Stomach (tissue), 9 donors: ENCODE results near the gene RAB4A. TPM values are rescaled to one million over a fixed set of nuclear protein-coding genes. Genes with fewer than 3 reads are reported as not detected.
A peak's percentile ranks its signal among the peaks of the same experiment; 100 is the strongest.

ENCODE experiments used
- DNase-seq, 2 donors: peaks; one replicate each; pipeline versions ENCODE4 v3.0.0 to v3.0.0-alpha.2; 2013 to 2019
- H3K27ac ChIP-seq, 5 donors: fragments of 200-600 bp in 4 of 5; sonication (generic) in 4 of 5; one replicate each; pipeline ENCODE4 v1.5.1; 2013 to 2019; ENCODE audit warnings: mild to moderate bottlenecking in 1 of 5, moderate library complexity in 1 of 5
- H3K27me3 ChIP-seq, 3 donors: fragments of 200-600 bp; sonication (generic); one replicate each; pipeline ENCODE4 v1.5.1; 2017 to 2019; ENCODE audit warnings: mixed run types in 1 of 3
- H3K36me3 ChIP-seq, 4 donors: fragments of 200-600 bp; sonication (generic); 1 replicate in 3 of 4; 2 replicates in 1 of 4; pipeline ENCODE4 v1.5.1; 2016 to 2019
- H3K4me1 ChIP-seq, 4 donors: fragments of 200-600 bp; sonication (generic); one replicate each; pipeline ENCODE4 v1.5.1; 2016 to 2019
- H3K4me3 ChIP-seq, 4 donors: fragments of 200-600 bp; sonication (generic) in 3 of 4; one replicate each; pipeline ENCODE4 v1.5.1; 2016 to 2019; ENCODE audit warnings: mild to moderate bottlenecking in 1 of 4
- H3K9me3 ChIP-seq, 4 donors: fragments of 200-600 bp; sonication (generic); one replicate each; pipeline ENCODE4 v1.5.1; 2016 to 2019
- EP300 ChIP-seq: sonication (generic); formaldehyde crosslinking; IDR thresholded peaks from one replicate; pipeline ENCODE4 v1.6.1; 2017; ENCODE audit warnings: antibody characterized with exemption
- POLR2A ChIP-seq, 4 donors: fragments of 450-650 bp; IDR thresholded peaks; one replicate each; pipeline ENCODE4 v1.6.1; 2016; ENCODE audit warnings: antibody characterized with exemption in 4 of 4, control low read depth in 2 of 4, mild to moderate bottlenecking in 1 of 4, moderate library complexity in 1 of 4
- POLR2AphosphoS5 ChIP-seq, 3 donors: sonication (generic); formaldehyde crosslinking; IDR thresholded peaks; one replicate each; pipeline ENCODE4 v1.6.1; 2016; ENCODE audit warnings: antibody characterized with exemption in 3 of 3
- WGBS, 5 donors: extraction: QIAGEN DNeasy Blood & Tissue Kit in 3 of 5; methylation state at CpG; one replicate each; pipeline versions ENCODE4 v1.1.5 to v1.1.7; 2013 to 2018; 5-methylcytosine and 5-hydroxymethylcytosine counted together
- intact Hi-C: fragments of 100-400 bp; cut with DNase I; formaldehyde crosslinking; loops from one replicate; pipeline ENCODE4 v1.15.1; 2023; ENCODE audit warnings: low total_unique reads
- polyA plus RNA-seq, 3 donors: library from polyadenylated mRNA; stranded (reverse); fragments of 200-250 nt; gene quantifications; one replicate each; pipeline ENCODE4 v1.2.3, GENCODE V29; 2013
- total RNA-seq, 5 donors: library from RNA; depleted of rRNA; stranded (reverse); fragments of >200 nt; gene quantifications; one replicate each; pipeline versions ENCODE4 v1.1.0 to v1.2.3, GENCODE V29; 2014 to 2016
- TF ChIP-seq, protein P1 (sequence below), 7 experiments: fragments of 450-650 bp in 4 of 7; fragments of 200-600 bp in 3 of 7; sonication (generic) in 3 of 7; IDR thresholded peaks; one replicate each; pipeline ENCODE4 v1.5.1; 2016 to 2019; ENCODE audit warnings: antibody characterized with exemption in 7 of 7, control low read depth in 2 of 7, mild to moderate bottlenecking in 1 of 7
- donor health status: healthy with polysubstance abuse.
- donor health status: Bipolar disorder and iron deficiency.
- donor health status: healthy.

The RAB4A gene
- total and polyA plus RNA-seq, 8 donors = 24.1 to 277 (median 46.8) TPM

DNA sequence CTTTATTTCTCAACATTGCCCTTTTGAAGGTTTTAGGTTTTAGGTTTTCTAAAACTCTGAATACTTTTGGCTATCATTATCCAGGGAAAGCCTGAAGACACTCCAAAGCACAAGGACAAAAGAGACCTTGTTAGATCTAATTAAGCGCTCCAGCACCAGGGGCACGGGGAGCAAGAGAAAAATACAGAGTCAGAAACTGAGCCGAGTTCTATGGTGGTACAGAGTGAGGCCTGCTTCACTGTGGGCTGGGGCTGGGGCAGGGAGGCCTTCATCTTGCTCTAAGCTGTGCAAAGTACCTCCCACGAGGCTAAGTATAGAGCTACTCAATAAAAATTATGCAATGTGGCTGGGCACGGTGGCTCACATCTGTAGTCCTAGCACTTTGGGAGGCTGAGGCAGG, 19.7 kb upstream of the RAB4A start:
- TF ChIP-seq POLR2A (IDR thresholded peaks at IDR 0.05) (no peak), EP300 (no peak), POLR2AphosphoS5 (IDR thresholded peaks at IDR 0.05) (no peak)
- TF ChIP-seq, protein P1, sequence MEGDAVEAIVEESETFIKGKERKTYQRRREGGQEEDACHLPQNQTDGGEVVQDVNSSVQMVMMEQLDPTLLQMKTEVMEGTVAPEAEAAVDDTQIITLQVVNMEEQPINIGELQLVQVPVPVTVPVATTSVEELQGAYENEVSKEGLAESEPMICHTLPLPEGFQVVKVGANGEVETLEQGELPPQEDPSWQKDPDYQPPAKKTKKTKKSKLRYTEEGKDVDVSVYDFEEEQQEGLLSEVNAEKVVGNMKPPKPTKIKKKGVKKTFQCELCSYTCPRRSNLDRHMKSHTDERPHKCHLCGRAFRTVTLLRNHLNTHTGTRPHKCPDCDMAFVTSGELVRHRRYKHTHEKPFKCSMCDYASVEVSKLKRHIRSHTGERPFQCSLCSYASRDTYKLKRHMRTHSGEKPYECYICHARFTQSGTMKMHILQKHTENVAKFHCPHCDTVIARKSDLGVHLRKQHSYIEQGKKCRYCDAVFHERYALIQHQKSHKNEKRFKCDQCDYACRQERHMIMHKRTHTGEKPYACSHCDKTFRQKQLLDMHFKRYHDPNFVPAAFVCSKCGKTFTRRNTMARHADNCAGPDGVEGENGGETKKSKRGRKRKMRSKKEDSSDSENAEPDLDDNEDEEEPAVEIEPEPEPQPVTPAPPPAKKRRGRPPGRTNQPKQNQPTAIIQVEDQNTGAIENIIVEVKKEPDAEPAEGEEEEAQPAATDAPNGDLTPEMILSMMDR (IDR thresholded peaks at IDR 0.05) = no peak
- Histone ChIP-seq H3K27ac (no peak overlapping the region), H3K9me3 (no peaks in the 10 kb centered on the region), H3K4me3 (no peak overlapping the region), H3K27me3 (no peaks in the 10 kb centered on the region), H3K4me1 (peaks cover 0 to 21% (median 4%) of the 10 kb centered on the region in 4 donors), H3K36me3 (no peaks in the 10 kb centered on the region)
- WGBS, 5 donors = 86 to 92% (median 88%) methylated on average over 5 of the region's 5 CpGs
- DNase-seq = no peak
- intact Hi-C loops = loop anchor here (10.0 kb wide), 1 partner anchor 224 kb away; no protein-coding TSS in a partner anchor

DNA sequence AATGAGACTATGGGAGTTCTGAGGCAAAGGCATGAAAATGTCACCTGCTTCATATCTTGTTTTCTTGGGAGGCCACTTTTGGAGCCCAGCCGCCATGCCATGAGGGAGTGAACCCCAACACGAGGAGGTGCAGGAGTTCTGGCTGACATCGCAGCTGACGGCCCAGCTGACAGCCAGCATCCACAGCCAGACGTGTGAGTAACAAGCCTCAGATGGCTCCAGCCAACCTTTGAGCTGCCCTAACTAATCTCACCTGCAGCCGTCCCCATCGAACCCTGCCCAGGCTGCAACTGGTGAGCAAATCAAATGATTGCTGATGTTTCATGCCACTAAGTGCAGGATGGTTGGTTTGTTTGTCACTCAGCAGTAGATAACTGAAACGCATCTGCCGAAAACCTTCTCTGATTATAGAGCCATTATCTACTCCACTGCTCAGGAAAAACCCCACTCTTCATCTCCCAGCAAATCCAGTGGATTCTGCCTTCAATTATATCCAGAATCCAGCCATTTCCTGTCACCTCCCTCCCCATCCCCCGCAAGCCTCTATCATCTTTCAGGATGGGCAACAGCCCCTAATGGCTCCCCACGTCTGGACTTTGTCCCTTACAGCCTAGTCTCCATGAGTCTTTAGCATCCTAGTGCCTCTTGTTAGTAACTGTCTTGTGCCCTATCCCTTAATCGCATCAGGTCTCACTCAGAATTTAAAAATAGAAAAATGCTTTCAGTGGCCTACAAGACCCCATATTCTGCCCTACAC, 18.5 kb upstream of the RAB4A start:
- DNase-seq = no peak
- Histone ChIP-seq H3K4me1 (peaks cover 0 to 21% (median 4%) of the 10 kb centered on the region in 4 donors), H3K9me3 (no peaks in the 10 kb centered on the region), H3K4me3 (no peak overlapping the region), H3K36me3 (no peaks in the 10 kb centered on the region), H3K27ac (peak overlapping the region in 2 of 5 donors; percentile 48 to 59), H3K27me3 (no peaks in the 10 kb centered on the region)
- 81 to 90% (median 88%) methylated on average over 8 to 12 of the region's 12 CpGs for WGBS, 5 donors
- intact Hi-C loops = loop anchor here (10.0 kb wide), 1 partner anchor 222 kb away; no protein-coding TSS in a partner anchor
- no peak for TF ChIP-seq POLR2AphosphoS5 (IDR thresholded peaks at IDR 0.05)
- no peak for TF ChIP-seq POLR2A (IDR thresholded peaks at IDR 0.05)
- TF ChIP-seq, protein P1 (IDR thresholded peaks at IDR 0.05) = no peak
- TF ChIP-seq EP300 = no peak

DNA sequence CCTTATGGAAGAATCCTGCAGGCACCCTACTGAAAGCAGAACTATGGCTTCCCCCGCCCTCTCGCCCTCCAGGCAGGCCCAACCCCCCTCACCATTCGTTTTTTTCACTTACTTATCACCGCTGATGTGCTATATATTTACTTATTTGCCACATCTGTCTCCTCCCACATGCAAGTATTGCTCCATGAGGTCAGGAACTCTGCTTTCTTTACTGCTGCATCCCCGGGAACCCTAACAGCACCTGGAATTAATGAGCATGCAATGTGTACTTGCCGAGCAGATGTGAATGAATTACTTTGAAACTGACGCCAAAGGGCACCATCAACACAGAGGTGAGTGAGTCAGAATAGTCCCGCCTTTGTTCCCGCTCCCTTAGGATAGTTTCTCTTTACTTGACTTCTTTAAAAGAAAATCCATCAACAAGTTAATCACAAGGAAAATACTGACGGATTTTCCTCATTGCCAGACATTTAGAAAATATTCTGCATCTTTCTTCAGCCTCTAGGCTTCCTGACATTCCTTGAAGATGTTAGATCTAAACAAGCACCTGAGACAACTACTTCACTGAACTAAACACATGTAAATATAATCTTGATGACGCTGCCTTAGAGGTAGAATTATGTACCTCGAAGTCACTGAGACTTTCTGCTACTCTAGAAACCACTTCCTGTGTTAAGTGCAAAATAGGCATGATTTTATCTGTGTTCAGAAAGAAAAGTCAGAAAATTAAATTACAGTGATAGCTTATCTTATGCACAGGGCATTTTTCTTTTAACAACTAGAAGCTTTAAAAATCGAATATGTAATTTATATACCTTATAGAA, 17.5 kb upstream of the RAB4A start:
- Histone ChIP-seq H3K4me3 (no peak overlapping the region), H3K4me1 (peaks cover 0 to 25% (median 7%) of the 10 kb centered on the region in 4 donors), H3K36me3 (no peaks in the 10 kb centered on the region), H3K9me3 (no peaks in the 10 kb centered on the region), H3K27ac (peak overlapping the region in 3 of 5 donors; percentile 48 to 59 (median 52)), H3K27me3 (no peaks in the 10 kb centered on the region)
- DNase-seq = peak in 1 of 2 donors; percentile 87
- TF ChIP-seq POLR2AphosphoS5 (IDR thresholded peaks at IDR 0.05) = peak in 1 of 3 donors; percentile 14
- TF ChIP-seq EP300 = no peak
- 14 to 30% (median 24%) methylated on average over 13 of the region's 13 CpGs for WGBS, 5 donors
- intact Hi-C loops = loop anchor here (10.0 kb wide), 1 partner anchor 221 kb away; no protein-coding TSS in a partner anchor

DNA sequence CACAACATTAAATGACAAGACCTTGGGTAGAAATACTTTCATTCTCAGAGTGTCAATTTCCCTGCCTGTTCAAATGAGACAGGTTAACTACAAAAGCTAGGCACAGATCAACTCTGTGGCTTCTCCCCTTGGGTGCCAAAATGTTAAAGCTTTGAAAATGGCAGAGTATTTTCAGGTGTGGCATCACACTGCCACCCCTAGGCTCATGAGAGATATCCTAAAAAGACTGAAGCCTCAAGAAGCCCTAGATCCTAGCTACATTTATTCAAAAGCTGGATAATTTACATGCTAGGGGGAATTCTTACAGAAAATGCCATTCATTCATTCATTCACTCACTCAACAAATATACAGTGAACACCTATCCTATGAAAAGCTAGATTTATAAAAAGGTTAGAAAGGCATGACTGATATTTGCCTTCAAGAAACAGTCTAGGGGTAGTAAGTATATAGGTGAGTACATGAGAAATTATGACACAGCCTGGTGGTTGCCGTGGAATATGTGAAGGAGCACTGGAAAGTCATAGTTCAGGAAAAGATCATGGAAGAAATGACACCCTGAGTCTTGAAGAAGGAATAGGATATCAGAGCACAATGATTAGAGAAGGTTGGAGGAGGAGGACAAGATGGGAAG, 15.9 kb upstream of the RAB4A start:
- H3K36me3 ChIP-seq = no peaks in the 10 kb centered on the region
- no peaks in the 10 kb centered on the region for H3K9me3 ChIP-seq
- no peak overlapping the region for H3K4me3 ChIP-seq
- intact Hi-C loops = loop anchor here (10.0 kb wide), 1 partner anchor 220 kb away; no protein-coding TSS in a partner anchor
- DNase-seq = peak in 1 of 2 donors; percentile 72
- H3K4me1 ChIP-seq = peaks cover 0 to 24% (median 9%) of the 10 kb centered on the region in 4 donors
- TF ChIP-seq, protein P1 (IDR thresholded peaks at IDR 0.05) = peak in 4 of 7 experiments; percentile 27 to 60 (median 30)
- no peak for TF ChIP-seq POLR2A (IDR thresholded peaks at IDR 0.05)
- no peak overlapping the region for H3K27ac ChIP-seq
- WGBS, 5 donors = 63 to 81% (median 66%) methylated on average over 1 of the region's 1 CpG
- H3K27me3 ChIP-seq = no peaks in the 10 kb centered on the region
